ENCODE data around the gene APOC3. TPM values are rescaled to one million over a fixed set of nuclear protein-coding genes. Genes with fewer than 3 reads are reported as not detected.

Gene APOC3
- total RNA-seq, 4 donors from 2014 or later: 1.1 TPM; not detected in 3

GRCh38 chr11:116837231-116838091 lies 7.8 kb downstream of the APOC3 start, which contains the start of gene APOA1:
TSS of gene APOA1 (minus strand) at chr11:116837622. CDS start at chr11:116837387, 235 bp downstream.
- H3K27me3 ChIP-seq: no peaks in the 10 kb centered on the region
- H3K9me3 ChIP-seq: no peaks in the 10 kb centered on the region
- ATAC-seq: no peak
- peaks cover 0 to 38% (median 8%) of the 10 kb centered on the region in 3 donors for H3K4me1 ChIP-seq
- peak within 1 kb of the TSS in 2 of 4 donors; percentile 85 to 88 for H3K27ac ChIP-seq
- WGBS, 2 donors (ENCODE audit: low coverage in 1 of 2): 25 to 100% methylated on average over 2 of the region's 19 CpGs
- no peak within 1 kb of the TSS for H3K4me3 ChIP-seq
- no peaks in the 10 kb centered on the region for H3K36me3 ChIP-seq
- TF ChIP-seq EP300 (IDR thresholded peaks at IDR 0.05) (no peak), POLR2A (IDR thresholded peaks at IDR 0.05) (no peak), POLR2AphosphoS5 (IDR thresholded peaks at IDR 0.05) (no peak)

DNA sequence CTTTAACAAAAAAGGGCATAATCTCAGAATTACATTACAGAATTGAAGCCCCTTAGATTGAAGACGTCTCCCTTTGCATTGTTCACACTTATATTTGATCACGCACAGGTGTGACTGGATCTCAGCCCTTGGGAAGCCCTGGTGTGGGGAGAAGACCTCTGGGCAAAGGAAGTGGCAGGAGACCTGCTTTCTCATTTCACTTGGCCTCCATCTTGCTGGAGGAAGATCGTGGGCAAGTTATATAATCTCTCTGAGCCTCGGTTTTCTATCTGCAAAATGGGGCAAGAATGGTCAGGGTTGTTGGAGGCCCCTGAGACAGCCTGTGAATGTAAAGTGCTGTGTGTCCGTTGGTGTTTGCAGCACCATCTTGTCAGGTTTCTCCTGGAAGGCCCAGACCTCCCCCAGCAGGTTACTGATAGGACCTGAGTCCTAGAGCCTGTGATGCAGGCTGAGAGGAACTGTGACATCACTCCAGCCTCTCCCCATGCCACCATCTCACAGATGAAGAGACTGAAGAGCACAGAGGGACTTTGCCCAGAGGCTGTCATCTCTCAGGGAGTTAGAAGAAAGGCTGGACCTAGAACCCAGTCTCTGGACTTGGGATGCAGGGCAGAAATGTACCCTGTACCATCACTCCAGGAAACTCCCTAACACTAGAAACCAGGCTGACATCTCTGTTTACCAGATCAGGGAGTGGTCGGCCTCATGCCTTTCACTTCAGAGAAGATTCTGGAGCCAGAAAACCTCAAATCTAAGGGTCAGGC lies 8.8 kb downstream of the APOC3 start:
- 88% methylated on average over 4 to 5 of the region's 6 CpGs for WGBS, 2 donors (ENCODE audit: low coverage in 1 of 2)
- ATAC-seq: no peak
- peaks cover 0 to 8% of the 10 kb centered on the region in 2 donors for H3K36me3 ChIP-seq

GRCh38 chr11:116840224-116840745 lies 10.6 kb downstream of the APOC3 start:
- Histone ChIP-seq H3K27me3 (no peaks in the 10 kb centered on the region), H3K36me3 (peaks cover 0 to 24% of the 10 kb centered on the region in 2 donors), H3K9me3 (no peaks in the 10 kb centered on the region), H3K4me3 (no peak overlapping the region), H3K4me1 (peaks cover 0 to 32% (median 3%) of the 10 kb centered on the region in 3 donors), H3K27ac (no peak overlapping the region)
- no peak for TF ChIP-seq POLR2AphosphoS5 (IDR thresholded peaks at IDR 0.05)
- TF ChIP-seq CTCF (IDR thresholded peaks at IDR 0.05): no peak
- no peak for TF ChIP-seq POLR2A (IDR thresholded peaks at IDR 0.05)
- TF ChIP-seq EP300 (IDR thresholded peaks at IDR 0.05): no peak
- no peak for ATAC-seq
- 46 to 100% methylated on average over 1 of the region's 6 CpGs for WGBS, 2 donors (ENCODE audit: low coverage in 1 of 2)

More for the DNA sequence above, 8.8 kb downstream of the APOC3 start:
- H3K27me3 ChIP-seq: no peaks in the 10 kb centered on the region
- TF ChIP-seq POLR2A (IDR thresholded peaks at IDR 0.05): no peak
- no peak for TF ChIP-seq EP300 (IDR thresholded peaks at IDR 0.05)
- no peak for TF ChIP-seq POLR2AphosphoS5 (IDR thresholded peaks at IDR 0.05)
- no peak for TF ChIP-seq CTCF (IDR thresholded peaks at IDR 0.05)
- H3K4me1 ChIP-seq: peaks cover 0 to 38% (median 8%) of the 10 kb centered on the region in 3 donors
- H3K4me3 ChIP-seq: no peak overlapping the region
- no peaks in the 10 kb centered on the region for H3K9me3 ChIP-seq
- H3K27ac ChIP-seq: no peak overlapping the region

DNA sequence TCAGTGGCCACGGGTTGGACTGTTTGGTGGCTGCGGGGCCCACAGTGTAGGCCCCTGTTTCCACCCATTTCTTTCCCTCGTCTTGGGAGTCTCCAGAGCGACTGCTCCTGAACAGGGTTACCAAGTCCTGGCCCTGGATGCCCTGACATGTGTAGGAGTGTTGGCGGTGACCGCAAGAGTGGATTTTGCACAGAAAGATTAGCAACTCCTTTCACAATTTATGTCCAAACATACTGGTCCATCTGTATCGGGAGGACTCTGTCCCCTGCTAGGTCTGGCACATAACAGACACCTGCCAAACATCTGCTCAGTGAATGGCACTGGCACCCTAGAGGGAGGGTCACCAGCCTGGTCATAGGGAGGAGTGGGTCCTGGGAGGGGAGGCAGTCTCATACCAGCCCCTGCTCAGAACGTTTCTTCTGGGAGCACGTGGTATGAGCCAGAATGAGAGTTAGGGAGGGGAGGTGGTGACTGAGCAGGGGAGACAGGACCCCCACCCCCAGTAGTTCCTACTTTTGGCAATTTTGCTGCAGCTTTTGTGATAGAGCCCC lies 11.1 kb downstream of the APOC3 start:
- Histone ChIP-seq H3K4me1 (peaks cover 0 to 26% (median 0%) of the 10 kb centered on the region in 3 donors), H3K9me3 (no peaks in the 10 kb centered on the region), H3K4me3 (no peak overlapping the region), H3K27me3 (no peaks in the 10 kb centered on the region), H3K27ac (no peak overlapping the region), H3K36me3 (peaks cover 0 to 29% of the 10 kb centered on the region in 2 donors)
- 60 to 100% methylated on average over 1 to 5 of the region's 9 CpGs for WGBS, 2 donors (ENCODE audit: low coverage in 1 of 2)
- TF ChIP-seq POLR2A (IDR thresholded peaks at IDR 0.05): no peak
- no peak for TF ChIP-seq EP300 (IDR thresholded peaks at IDR 0.05)
- TF ChIP-seq CTCF (IDR thresholded peaks at IDR 0.05): no peak
- no peak for TF ChIP-seq POLR2AphosphoS5 (IDR thresholded peaks at IDR 0.05)
- ATAC-seq: no peak

- peaks cover 0 to 13% (median 0%) of the 10 kb centered on the region in 3 donors for H3K4me1 ChIP-seq
- no peak for ATAC-seq
Measured at GRCh38 chr11:116842117-116842516, 12.4 kb downstream of the APOC3 start.

More at GRCh38 chr11:116842117-116842516, 12.4 kb downstream of the APOC3 start:
- TF ChIP-seq EP300 (IDR thresholded peaks at IDR 0.05) (no peak), CTCF (IDR thresholded peaks at IDR 0.05) (no peak), POLR2AphosphoS5 (IDR thresholded peaks at IDR 0.05) (no peak), POLR2A (IDR thresholded peaks at IDR 0.05) (no peak)
- 100% methylated on average over 2 of the region's 4 CpGs for WGBS, 2 donors (ENCODE audit: low coverage in 1 of 2)
- no peak overlapping the region for H3K4me3 ChIP-seq
- H3K27ac ChIP-seq: no peak overlapping the region
- peaks cover 0 to 42% of the 10 kb centered on the region in 2 donors for H3K36me3 ChIP-seq
- no peaks in the 10 kb centered on the region for H3K9me3 ChIP-seq
- H3K27me3 ChIP-seq: no peaks in the 10 kb centered on the region

All from gastroesophageal sphincter (tissue), 4 donors.